Neural cell (in vitro differentiated cells): ENCODE data around the gene USP32. TPM values are rescaled to one million over a fixed set of nuclear protein-coding genes. Genes with fewer than 3 reads are reported as not detected.
"Not testable (repeated sequence)": the region's sequence is repeated elsewhere in the genome, so short reads cannot be mapped to it uniquely, and the experiment has no call there.

Experiments
- H2AFZ ChIP-seq: fragments of 200-600, 300-800 bp; sonication (generic), shearing (Covaris generic); 2 replicates; pipeline ENCODE4 v1.6.0; 2014; ENCODE audit warnings: low read depth, mild to moderate bottlenecking, antibody characterized with exemption, low read length, moderate library complexity
- H3F3A ChIP-seq: fragments of 200-600 bp; shearing (Covaris generic); 2 replicates; pipeline ENCODE4 v1.6.1; 2016; ENCODE audit warnings: mild to moderate bottlenecking, moderate library complexity, mixed read lengths, antibody characterized with exemption, low read length; ENCODE audit not compliant: insufficient read depth, poor library complexity, severe bottlenecking
- H3K27ac ChIP-seq: fragments of 200-600, 300-800 bp; sonication (generic), shearing (Covaris generic); 2 replicates; pipeline ENCODE4 v1.5.1; 2014; ENCODE audit warnings: mild to moderate bottlenecking, low read length, moderate library complexity
- H3K27me3 ChIP-seq: fragments of 300-800, 200-600 bp; sonication (generic), shearing (Covaris generic); 2 replicates; pipeline ENCODE4 v1.6.0; 2014; ENCODE audit warnings: mild to moderate bottlenecking, low read depth, low read length, moderate library complexity; ENCODE audit not compliant: insufficient read depth
- H3K36me3 ChIP-seq: fragments of 300-800, 200-600 bp; sonication (generic), shearing (Covaris generic); 2 replicates; pipeline ENCODE4 v1.5.1; 2014; ENCODE audit warnings: mild to moderate bottlenecking, antibody characterized with exemption, low read length, moderate library complexity; ENCODE audit not compliant: insufficient read depth
- H3K4me2 ChIP-seq: fragments of 300-800, 200-600 bp; sonication (generic), shearing (Covaris generic); 2 replicates; pipeline ENCODE4 v1.6.0; 2014; ENCODE audit warnings: mild to moderate bottlenecking, low read length
- H3K4me3 ChIP-seq: fragments of 300-800, 200-600 bp; sonication (generic), shearing (Covaris generic); 2 replicates; pipeline ENCODE4 v1.5.1; 2014; ENCODE audit warnings: mild to moderate bottlenecking, low read length, moderate library complexity
- H3K79me2 ChIP-seq: fragments of 200-600 bp; shearing (Covaris generic); replicated peaks from 2 replicates; pipeline ENCODE4 v1.6.0; 2014; ENCODE audit warnings: mild to moderate bottlenecking, low read length, moderate library complexity; ENCODE audit not compliant: insufficient read depth
- H3K9ac ChIP-seq: fragments of 300-800, 200-600 bp; sonication (generic), shearing (Covaris generic); 2 replicates; pipeline ENCODE4 v1.6.1; 2016; ENCODE audit warnings: mild to moderate bottlenecking, low read length, mixed read lengths
- H3K9me2 ChIP-seq: fragments of 200-600 bp; shearing (Covaris generic); 2 replicates; pipeline ENCODE4 v1.6.1; 2016; ENCODE audit warnings: mild to moderate bottlenecking, low read length, mixed read lengths; ENCODE audit not compliant: insufficient read depth
- H3K9me3 ChIP-seq: fragments of 200-600, 300-800 bp; sonication (generic), shearing (Covaris generic); 2 replicates; pipeline ENCODE4 v1.6.1; 2016; ENCODE audit warnings: mild to moderate bottlenecking, mixed run types, low read length, moderate library complexity, mixed read lengths
- H4K20me1 ChIP-seq: fragments of 200-600 bp; shearing (Covaris generic); 2 replicates; pipeline ENCODE4 v1.6.1; 2016; ENCODE audit warnings: mild to moderate bottlenecking, mixed run types; ENCODE audit not compliant: insufficient read depth
- CTCF ChIP-seq: fragments of 450-650 bp; IDR thresholded peaks from 2 replicates; pipeline ENCODE4 v1.5.1; 2014; ENCODE audit warnings: antibody characterized with exemption, mild to moderate bottlenecking, moderate library complexity; ENCODE audit not compliant: poor library complexity, severe bottlenecking
- EP300 ChIP-seq: fragments of 450-650 bp; conservative IDR thresholded peaks from 2 replicates; pipeline ENCODE4 v1.6.1; 2014; ENCODE audit warnings: antibody characterized with exemption, mild to moderate bottlenecking, moderate library complexity; ENCODE audit not compliant: poor library complexity, severe bottlenecking
- EZH2 ChIP-seq: fragments of 200-600, 300-800 bp; shearing (Covaris generic), sonication (generic); IDR thresholded peaks from 2 replicates; pipeline ENCODE4 v1.6.1; 2014; ENCODE audit warnings: antibody characterized with exemption, low read length, borderline replicate concordance, mild to moderate bottlenecking; ENCODE audit not compliant: insufficient read depth, poor library complexity, severe bottlenecking
- MXI1 ChIP-seq: fragments of 450-650 bp; conservative IDR thresholded peaks from 2 replicates; pipeline ENCODE4 v1.6.1; 2014; ENCODE audit warnings: antibody characterized with exemption, mild to moderate bottlenecking; ENCODE audit not compliant: poor library complexity, severe bottlenecking
- POLR2AphosphoS5 ChIP-seq: IDR thresholded peaks from 2 replicates; pipeline ENCODE4 v1.6.1; 2012
- RAD21 ChIP-seq: fragments of 450-650 bp; conservative IDR thresholded peaks from 2 replicates; pipeline ENCODE4 v1.6.1; 2014; ENCODE audit warnings: antibody characterized with exemption, mild to moderate bottlenecking, moderate library complexity
- REST ChIP-seq: IDR thresholded peaks from 2 replicates; pipeline ENCODE4 v1.6.1; 2012; ENCODE audit warnings: borderline replicate concordance
- SMC3 ChIP-seq: fragments of 450-650 bp; conservative IDR thresholded peaks from 2 replicates; pipeline ENCODE4 v1.6.1; 2014; ENCODE audit warnings: antibody characterized with exemption, mild to moderate bottlenecking, moderate library complexity; ENCODE audit not compliant: poor library complexity
- TAF1 ChIP-seq: IDR thresholded peaks from 2 replicates; pipeline ENCODE4 v1.6.1; 2012; ENCODE audit warnings: low read depth
- polyA plus RNA-seq: library from polyadenylated mRNA; depleted of rRNA; stranded (reverse); fragments of >200 nt; gene quantifications from 2 replicates; pipeline ENCODE4 v1.2.3, GENCODE V29; 2014

The USP32 gene
- polyA plus RNA-seq, 1 donor from 2014 or later, result 25.7 TPM

- Histone ChIP-seq H3K27ac (no peak overlapping the region), H3K9ac (no peak overlapping the region), H3F3A (no peaks in the 10 kb centered on the region), H3K36me3 (peaks cover 2% of the 10 kb centered on the region), H2AFZ (no peak overlapping the region), H3K4me2 (no peak overlapping the region), H3K9me3 (no peaks in the 10 kb centered on the region), H3K79me2 (no peaks in the 10 kb centered on the region), H3K9me2 (no peaks in the 10 kb centered on the region), H3K4me3 (no peak overlapping the region), H3K27me3 (no peaks in the 10 kb centered on the region), H4K20me1 (no peaks in the 10 kb centered on the region)
- TF ChIP-seq EP300 (no peak), EZH2 (no peak), CTCF (no peak), RAD21 (no peak), SMC3 (no peak), MXI1 (no peak), TAF1 (no peak), POLR2AphosphoS5 (no peak), REST (no peak)
Observed at GRCh38 chr17:60229188-60229802, 162.6 kb downstream of the USP32 start.

GRCh38 chr17:60227276-60227675, 164.7 kb downstream of the USP32 start:
- not testable (repeated sequence) for H4K20me1 ChIP-seq, H3K4me3 ChIP-seq, H3K36me3 ChIP-seq, H2AFZ ChIP-seq, H3K79me2 ChIP-seq, H3K4me2 ChIP-seq, H3K27ac ChIP-seq, H3K9ac ChIP-seq, H3F3A ChIP-seq, H3K9me3 ChIP-seq, H3K27me3 ChIP-seq, H3K9me2 ChIP-seq

GRCh38 chr17:60224064-60224463, 167.9 kb downstream of the USP32 start:
- Histone ChIP-seq H3K9ac (no peak overlapping the region), H3K36me3 (peaks cover 9% of the 10 kb centered on the region), H2AFZ (no peak overlapping the region)

More at GRCh38 chr17:60224064-60224463, 167.9 kb downstream of the USP32 start:
- Histone ChIP-seq H3K4me2 (no peak overlapping the region), H4K20me1 (no peaks in the 10 kb centered on the region), H3K9me2 (no peaks in the 10 kb centered on the region), H3K4me3 (no peak overlapping the region), H3K27ac (no peak overlapping the region), H3K79me2 (no peaks in the 10 kb centered on the region), H3K27me3 (no peaks in the 10 kb centered on the region), H3F3A (no peaks in the 10 kb centered on the region), H3K9me3 (no peaks in the 10 kb centered on the region)
- TF ChIP-seq REST (no peak), POLR2AphosphoS5 (no peak), SMC3 (no peak)
